RWPE1 (cell line): ENCODE data around the gene SOSTDC1.
"Not testable (repeated sequence)": the region's sequence is repeated elsewhere in the genome, so short reads cannot be mapped to it uniquely, and the experiment has no call there.

Experiments
- CTCF ChIA-PET: fragments of 350-600 bp; sonication (Branson Sonifier 250); formaldehyde crosslinking; extraction: SDS; loops from one replicate; lab custom pipeline; 2021; lab: Yijun Ruan, JAX
- POLR2A ChIA-PET: fragments of 400-600 bp; formaldehyde crosslinking; extraction: SDS; loops from one replicate; lab custom pipeline; 2020; ENCODE audit warnings: antibody characterized with exemption; ENCODE audit not compliant: low non-redundant PET; lab: Yijun Ruan, JAX
- DNase-seq: peaks from one replicate; pipeline ENCODE4 v3.0.0; 2012; ENCODE audit warnings: low spot score
- H3K27ac ChIP-seq: fragments of 450-650 bp; 2 replicates; pipeline ENCODE4 v1.5.1; 2017
- TF ChIP-seq, protein P1 (sequence below): fragments of 450-650 bp; conservative IDR thresholded peaks from 2 replicates; pipeline ENCODE4 v1.5.1; 2017; ENCODE audit warnings: low read depth, mild to moderate bottlenecking

SOSTDC1 gene

GRCh38 chr7:16465469-16466361, at the start of gene SOSTDC1:
Gene SOSTDC1, minus strand, starts transcription at chr7:16465738. Its CDS starts 70 bp downstream, at chr7:16465668.
- CTCF ChIA-PET = no interaction called here
- no peak for DNase-seq
- POLR2A ChIA-PET = no interaction called here
- TF ChIP-seq, protein P1, sequence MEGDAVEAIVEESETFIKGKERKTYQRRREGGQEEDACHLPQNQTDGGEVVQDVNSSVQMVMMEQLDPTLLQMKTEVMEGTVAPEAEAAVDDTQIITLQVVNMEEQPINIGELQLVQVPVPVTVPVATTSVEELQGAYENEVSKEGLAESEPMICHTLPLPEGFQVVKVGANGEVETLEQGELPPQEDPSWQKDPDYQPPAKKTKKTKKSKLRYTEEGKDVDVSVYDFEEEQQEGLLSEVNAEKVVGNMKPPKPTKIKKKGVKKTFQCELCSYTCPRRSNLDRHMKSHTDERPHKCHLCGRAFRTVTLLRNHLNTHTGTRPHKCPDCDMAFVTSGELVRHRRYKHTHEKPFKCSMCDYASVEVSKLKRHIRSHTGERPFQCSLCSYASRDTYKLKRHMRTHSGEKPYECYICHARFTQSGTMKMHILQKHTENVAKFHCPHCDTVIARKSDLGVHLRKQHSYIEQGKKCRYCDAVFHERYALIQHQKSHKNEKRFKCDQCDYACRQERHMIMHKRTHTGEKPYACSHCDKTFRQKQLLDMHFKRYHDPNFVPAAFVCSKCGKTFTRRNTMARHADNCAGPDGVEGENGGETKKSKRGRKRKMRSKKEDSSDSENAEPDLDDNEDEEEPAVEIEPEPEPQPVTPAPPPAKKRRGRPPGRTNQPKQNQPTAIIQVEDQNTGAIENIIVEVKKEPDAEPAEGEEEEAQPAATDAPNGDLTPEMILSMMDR = no peak
- H3K27ac ChIP-seq = no peak within 1 kb of the TSS

GRCh38 chr7:16514729-16515128, 49.2 kb upstream of the SOSTDC1 start:
- ChIA-PET CTCF (interaction anchor here (0.6 kb wide), 1 partner anchor 184 kb away, joined by 3 read pairs; no protein-coding TSS in a partner anchor), POLR2A (no interaction called here)
- TF ChIP-seq, protein P1 = no peak
- DNase-seq = no peak
- no peak overlapping the region for H3K27ac ChIP-seq

DNA sequence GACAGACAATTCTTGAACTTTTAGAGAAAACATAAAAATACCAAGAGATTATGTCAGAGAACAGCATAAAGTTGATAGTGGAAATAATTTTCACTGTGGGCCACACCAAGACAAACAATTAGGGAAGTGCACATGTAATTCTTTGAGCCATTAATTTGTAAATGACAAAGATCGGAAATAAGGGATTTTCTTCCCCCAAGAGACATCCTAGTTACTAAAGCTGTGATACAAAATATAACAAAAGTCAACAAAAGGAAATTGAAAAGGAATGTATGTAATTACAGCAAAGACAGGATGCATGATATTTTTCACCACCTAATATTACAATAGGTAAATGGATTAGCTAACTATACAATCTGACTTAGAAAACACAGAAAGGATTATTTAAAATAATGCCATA, 48.7 kb upstream of the SOSTDC1 start:
- ChIA-PET CTCF (interaction anchor here (0.6 kb wide), 1 partner anchor 184 kb away, joined by 3 read pairs; no protein-coding TSS in a partner anchor), POLR2A (no interaction called here)
- no peak for DNase-seq
- no peak overlapping the region for H3K27ac ChIP-seq
- TF ChIP-seq, protein P1 = no peak

DNA sequence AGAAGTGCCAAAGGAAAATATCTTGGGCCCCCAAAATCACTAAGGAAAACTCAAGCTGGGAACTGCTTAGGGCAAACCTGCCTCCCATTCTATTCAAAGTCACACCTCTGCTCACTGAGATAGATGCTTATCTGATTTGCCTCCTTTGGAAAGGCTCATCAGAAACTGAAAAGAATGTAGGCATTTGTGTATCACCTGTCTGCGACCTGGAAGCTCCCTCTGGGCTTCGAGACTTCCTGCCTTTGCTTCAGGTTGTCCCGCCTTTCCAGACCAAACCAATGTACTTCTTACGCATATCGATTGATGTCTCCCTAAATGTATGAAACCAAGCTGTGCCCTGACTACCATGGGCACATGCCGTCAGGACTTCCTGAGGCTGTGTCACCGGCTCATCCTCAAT, 46.6 kb upstream of the SOSTDC1 start:
- CTCF ChIA-PET = no interaction called here
- no peak for DNase-seq
- POLR2A ChIA-PET = no interaction called here
- TF ChIP-seq, protein P1 = no peak
- no peak overlapping the region for H3K27ac ChIP-seq

GRCh38 chr7:16511314-16511713, 45.8 kb upstream of the SOSTDC1 start:
- ChIA-PET POLR2A (no interaction called here), CTCF (no interaction called here)
- no peak for DNase-seq
- H3K27ac ChIP-seq = no peak overlapping the region
- TF ChIP-seq, protein P1 = no peak

GRCh38 chr7:16509829-16510228, 44.3 kb upstream of the SOSTDC1 start:
- ChIA-PET POLR2A (no interaction called here), CTCF (no interaction called here)
- DNase-seq = no peak
- TF ChIP-seq, protein P1 = no peak
- H3K27ac ChIP-seq = no peak overlapping the region

- CTCF ChIA-PET, POLR2A ChIA-PET, DNase-seq, H3K27ac ChIP-seq: not testable (repeated sequence)
Measured at GRCh38 chr7:16506422-16506821, 40.9 kb upstream of the SOSTDC1 start.
